Measurements from ENCODE around the gene OTOG.

DNA sequence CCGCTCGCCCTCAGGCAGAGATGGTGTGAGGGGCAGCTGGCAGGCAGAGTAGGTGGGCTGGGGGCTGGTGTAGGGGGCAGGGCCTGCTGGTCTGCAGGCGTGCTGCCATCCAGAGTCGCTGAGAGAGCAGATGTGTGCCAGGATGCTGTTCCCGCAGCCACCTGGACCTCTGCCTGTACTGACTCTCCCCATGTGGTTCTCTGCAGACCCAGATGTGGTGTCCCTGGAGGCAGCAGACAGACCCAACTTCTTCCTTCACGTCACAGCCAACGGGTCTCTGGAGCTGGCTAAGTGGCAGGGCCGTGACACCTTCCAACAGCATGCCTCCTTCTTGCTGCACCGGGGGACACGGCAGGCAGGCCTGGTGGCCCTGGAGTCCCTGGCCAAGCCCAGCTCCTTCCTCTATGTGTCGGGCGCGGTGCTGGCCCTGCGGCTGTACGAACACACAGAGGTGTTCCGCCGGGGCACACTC lies 58.6 kb downstream of the OTOG start:
- TF ChIP-seq, protein P1, sequence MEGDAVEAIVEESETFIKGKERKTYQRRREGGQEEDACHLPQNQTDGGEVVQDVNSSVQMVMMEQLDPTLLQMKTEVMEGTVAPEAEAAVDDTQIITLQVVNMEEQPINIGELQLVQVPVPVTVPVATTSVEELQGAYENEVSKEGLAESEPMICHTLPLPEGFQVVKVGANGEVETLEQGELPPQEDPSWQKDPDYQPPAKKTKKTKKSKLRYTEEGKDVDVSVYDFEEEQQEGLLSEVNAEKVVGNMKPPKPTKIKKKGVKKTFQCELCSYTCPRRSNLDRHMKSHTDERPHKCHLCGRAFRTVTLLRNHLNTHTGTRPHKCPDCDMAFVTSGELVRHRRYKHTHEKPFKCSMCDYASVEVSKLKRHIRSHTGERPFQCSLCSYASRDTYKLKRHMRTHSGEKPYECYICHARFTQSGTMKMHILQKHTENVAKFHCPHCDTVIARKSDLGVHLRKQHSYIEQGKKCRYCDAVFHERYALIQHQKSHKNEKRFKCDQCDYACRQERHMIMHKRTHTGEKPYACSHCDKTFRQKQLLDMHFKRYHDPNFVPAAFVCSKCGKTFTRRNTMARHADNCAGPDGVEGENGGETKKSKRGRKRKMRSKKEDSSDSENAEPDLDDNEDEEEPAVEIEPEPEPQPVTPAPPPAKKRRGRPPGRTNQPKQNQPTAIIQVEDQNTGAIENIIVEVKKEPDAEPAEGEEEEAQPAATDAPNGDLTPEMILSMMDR (IDR thresholded peaks at IDR 0.05) = no peak
- no peak for TF ChIP-seq POLR2A (IDR thresholded peaks at IDR 0.05)

All from Peyer's patch (tissue), 4 donors.